Liver (tissue), 9 donors: Measurements from ENCODE around the gene RAF1. TPM values are rescaled to one million over a fixed set of nuclear protein-coding genes. Genes with fewer than 3 reads are reported as not detected.

Experiments
- DNase-seq: peaks from one replicate; pipeline ENCODE4 v3.0.0-alpha.2; 2017; ENCODE audit warnings: low spot score
- H3K27ac ChIP-seq, 2 donors: one replicate each; pipeline ENCODE4 v1.7.0; 2013; ENCODE audit warnings: inconsistent platforms in 2 of 2, low read length in 2 of 2, control low read depth in 1 of 2, low read depth in 1 of 2, mild to moderate bottlenecking in 1 of 2
- H3K27me3 ChIP-seq, 4 donors: one replicate each; pipeline versions ENCODE4 v1.6.1 to v1.7.0; 2013; ENCODE audit warnings: low read length in 3 of 4, inconsistent platforms in 1 of 4, mild to moderate bottlenecking in 1 of 4, moderate library complexity in 1 of 4; ENCODE audit not compliant: control insufficient read depth in 4 of 4, insufficient read depth in 4 of 4
- H3K36me3 ChIP-seq, 4 donors: one replicate each; pipeline versions ENCODE4 v1.6.1 to v1.7.0; 2013; ENCODE audit warnings: low read length in 3 of 4, mild to moderate bottlenecking in 3 of 4, low read depth in 1 of 4, moderate library complexity in 1 of 4; ENCODE audit not compliant: control insufficient read depth in 4 of 4, insufficient read depth in 3 of 4
- H3K4me1 ChIP-seq, 4 donors: one replicate each; pipeline versions ENCODE4 v1.6.1 to v1.7.0; 2013; ENCODE audit warnings: low read length in 3 of 4, mild to moderate bottlenecking in 3 of 4, moderate library complexity in 1 of 4; ENCODE audit not compliant: control insufficient read depth in 4 of 4, insufficient read depth in 4 of 4
- H3K4me3 ChIP-seq, 3 donors: one replicate each; pipeline versions ENCODE4 v1.6.1 to v1.7.0; 2013; ENCODE audit warnings: low read length in 3 of 3, control low read depth in 1 of 3, low read depth in 1 of 3, mild to moderate bottlenecking in 1 of 3
- H3K9ac ChIP-seq, 2 donors: one replicate each; pipeline ENCODE4 v1.7.0; 2013; ENCODE audit warnings: low read length in 2 of 2, mild to moderate bottlenecking in 2 of 2, moderate library complexity in 2 of 2, control low read depth in 1 of 2, low read depth in 1 of 2
- H3K9me3 ChIP-seq, 4 donors: one replicate each; pipeline versions ENCODE4 v1.6.1 to v1.7.0; 2013; ENCODE audit warnings: low read length in 3 of 4; ENCODE audit not compliant: control insufficient read depth in 4 of 4
- CTCF ChIP-seq: fragments of 150-350 bp; IDR thresholded peaks from 2 replicates; pipeline ENCODE4 v1.5.1; 2017; ENCODE audit warnings: improper control_type of control experiment, low read depth, low read length; ENCODE audit not compliant: missing input control
- EGR1 ChIP-seq, 2 donors: IDR thresholded peaks; 2 replicates each; pipeline ENCODE4 v1.6.1; 2016 to 2018; ENCODE audit warnings: antibody characterized with exemption in 2 of 2, low read depth in 2 of 2
- FOXA1 ChIP-seq: IDR thresholded peaks from 2 replicates; pipeline ENCODE4 v1.6.1; 2016; ENCODE audit warnings: antibody characterized with exemption
- FOXA2 ChIP-seq: IDR thresholded peaks from 2 replicates; pipeline ENCODE4 v1.6.1; 2016; ENCODE audit warnings: antibody characterized with exemption
- GABPA ChIP-seq, 2 donors: IDR thresholded peaks in 1 of 2; conservative IDR thresholded peaks in 1 of 2; 2 replicates each; pipeline ENCODE4 v1.6.1; 2016; ENCODE audit warnings: antibody characterized with exemption in 2 of 2, mild to moderate bottlenecking in 1 of 2, moderate library complexity in 1 of 2
- HNF4A ChIP-seq, 2 donors: conservative IDR thresholded peaks; 2 replicates each; pipeline ENCODE4 v1.6.1; 2016; ENCODE audit warnings: antibody characterized with exemption in 2 of 2, mild to moderate bottlenecking in 2 of 2
- HNF4G ChIP-seq: IDR thresholded peaks from 2 replicates; pipeline ENCODE4 v1.6.1; 2016; ENCODE audit warnings: antibody characterized with exemption
- JUND ChIP-seq, 2 donors: IDR thresholded peaks; 2 replicates each; pipeline ENCODE4 v1.6.1; 2016; ENCODE audit warnings: antibody characterized with exemption in 2 of 2
- MAX ChIP-seq: IDR thresholded peaks from 2 replicates; pipeline ENCODE4 v1.6.1; 2016; ENCODE audit warnings: antibody characterized with exemption
- NR2F2 ChIP-seq: IDR thresholded peaks from 2 replicates; pipeline ENCODE4 v1.6.1; 2016; ENCODE audit warnings: antibody characterized with exemption
- RAD21 ChIP-seq, 2 donors: IDR thresholded peaks; 2 replicates each; pipeline ENCODE4 v1.6.1; 2016; ENCODE audit warnings: antibody characterized with exemption in 2 of 2, mild to moderate bottlenecking in 2 of 2
- RXRA ChIP-seq, 2 donors: IDR thresholded peaks; 2 replicates each; pipeline ENCODE4 v1.6.1; 2017 to 2018; ENCODE audit warnings: antibody characterized with exemption in 2 of 2, mild to moderate bottlenecking in 1 of 2
- SP1 ChIP-seq: IDR thresholded peaks from 2 replicates; pipeline ENCODE4 v1.6.1; 2018; ENCODE audit warnings: antibody characterized with exemption, mild to moderate bottlenecking
- TAF1 ChIP-seq: conservative IDR thresholded peaks from 2 replicates; pipeline ENCODE4 v1.6.1; 2016; ENCODE audit warnings: antibody characterized with exemption, mild to moderate bottlenecking
- YY1 ChIP-seq: IDR thresholded peaks from 2 replicates; pipeline ENCODE4 v1.6.1; 2016; ENCODE audit warnings: antibody characterized with exemption, mild to moderate bottlenecking
- ZBTB33 ChIP-seq: IDR thresholded peaks from 2 replicates; pipeline ENCODE4 v1.6.1; 2016; ENCODE audit warnings: antibody characterized with exemption
- WGBS: extraction: QIAGEN DNeasy Blood & Tissue Kit; methylation state at CpG from one replicate; pipeline ENCODE4 v1.1.7; 2013; 5-methylcytosine and 5-hydroxymethylcytosine counted together
- polyA plus RNA-seq, 2 donors: library from polyadenylated mRNA; stranded (reverse) in 1 of 2; unstranded in 1 of 2; fragments of 200-250 nt in 1 of 2; fragments of >200 nt in 1 of 2; fragmentation: Nextera tagmentation in 1 of 2; extraction: Ambion mirVana in 1 of 2; gene quantifications; one replicate each; pipeline versions ENCODE4 v1.2.1 to v1.2.3, GENCODE V29; 2013 to 2015
- total RNA-seq, 2 donors: library from RNA; depleted of rRNA; stranded (reverse); fragments of >200 nt; gene quantifications; one replicate each; pipeline ENCODE4 v1.2.3, GENCODE V29; 2014
- TF ChIP-seq, protein P1 (sequence below): IDR thresholded peaks from 2 replicates; pipeline ENCODE4 v1.6.1; 2016; ENCODE audit warnings: antibody characterized with exemption
- TF ChIP-seq, protein P2 (sequence below): IDR thresholded peaks from 2 replicates; pipeline ENCODE4 v1.6.1; 2016; ENCODE audit warnings: antibody characterized with exemption, mild to moderate bottlenecking
- donor health status: healthy.
- donor health status: healthy.
- donor health status: healthy.
- donor health status: healthy.
- donor health status: healthy.

Gene RAF1
- total and polyA plus RNA-seq, 4 donors, result 44.3 to 92.3 (median 63.2) TPM

GRCh38 chr3:12578742-12579141, 85.2 kb downstream of the RAF1 start:
- peaks cover 0 to 8% (median 4%) of the 10 kb centered on the region in 4 donors for H3K4me1 ChIP-seq
- DNase-seq, result no peak
- H3K36me3 ChIP-seq, result peaks cover 16 to 67% (median 50%) of the 10 kb centered on the region in 4 donors
- H3K9ac ChIP-seq, result no peak overlapping the region
- H3K27ac ChIP-seq, result no peak overlapping the region
- no peaks in the 10 kb centered on the region for H3K27me3 ChIP-seq
- no peak overlapping the region for H3K4me3 ChIP-seq
- WGBS, result 92% methylated on average over 2 of the region's 2 CpGs
- H3K9me3 ChIP-seq, result no peaks in the 10 kb centered on the region
- peak in 1 of 2 donors; percentile 19 for TF ChIP-seq RAD21 (IDR thresholded peaks at IDR 0.05)
- TF ChIP-seq HNF4G, result no peak

- DNase-seq, result no peak
- no peak for TF ChIP-seq GABPA (IDR thresholded peaks at IDR 0.05 in 1 of 2, conservative IDR thresholded peaks at IDR 0.05 in 1 of 2)
- TF ChIP-seq RAD21 (IDR thresholded peaks at IDR 0.05), result no peak
- no peak for TF ChIP-seq NR2F2
- TF ChIP-seq, protein P1, sequence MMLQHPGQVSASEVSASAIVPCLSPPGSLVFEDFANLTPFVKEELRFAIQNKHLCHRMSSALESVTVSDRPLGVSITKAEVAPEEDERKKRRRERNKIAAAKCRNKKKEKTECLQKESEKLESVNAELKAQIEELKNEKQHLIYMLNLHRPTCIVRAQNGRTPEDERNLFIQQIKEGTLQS, result no peak
- no peak for TF ChIP-seq JUND (IDR thresholded peaks at IDR 0.05)
- Histone ChIP-seq H3K36me3 (peaks cover 14 to 64% (median 49%) of the 10 kb centered on the region in 4 donors), H3K9ac (no peak overlapping the region), H3K9me3 (no peaks in the 10 kb centered on the region), H3K4me3 (no peak overlapping the region), H3K4me1 (no peaks in the 10 kb centered on the region), H3K27me3 (no peaks in the 10 kb centered on the region), H3K27ac (no peak overlapping the region)
- WGBS, result 94% methylated on average over 5 of the region's 5 CpGs
Measured at GRCh38 chr3:12577379-12577778, 86.5 kb downstream of the RAF1 start.

DNA sequence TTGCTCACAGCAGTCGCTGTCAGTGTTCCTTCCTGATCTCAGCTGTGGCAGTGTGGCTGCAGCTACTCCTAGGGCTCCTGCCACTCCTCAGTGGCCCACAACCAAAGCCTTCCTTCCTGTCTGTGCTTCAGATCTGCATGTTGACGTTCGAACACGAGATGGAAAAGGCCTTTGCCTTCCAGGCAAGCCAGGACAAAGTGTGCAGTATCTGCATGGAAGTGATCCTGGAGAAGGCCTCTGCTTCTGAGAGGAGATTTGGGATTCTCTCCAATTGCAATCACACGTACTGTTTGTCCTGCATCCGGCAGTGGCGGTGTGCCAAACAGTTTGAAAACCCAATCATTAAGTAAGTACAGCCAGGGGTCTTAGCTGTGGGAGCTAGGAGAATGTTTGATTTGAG, 89.3 kb downstream of the RAF1 start:
- Histone ChIP-seq H3K27me3 (no peaks in the 10 kb centered on the region), H3K27ac (no peak overlapping the region), H3K4me1 (no peaks in the 10 kb centered on the region), H3K4me3 (no peak overlapping the region), H3K36me3 (peaks cover 16 to 71% (median 58%) of the 10 kb centered on the region in 4 donors), H3K9ac (no peak overlapping the region), H3K9me3 (no peaks in the 10 kb centered on the region)
- 42% methylated on average over 7 of the region's 7 CpGs for WGBS
- no peak for TF ChIP-seq NR2F2
- TF ChIP-seq HNF4G, result no peak
- no peak for TF ChIP-seq ZBTB33
- TF ChIP-seq FOXA2, result no peak
- TF ChIP-seq FOXA1, result no peak
- TF ChIP-seq EGR1 (IDR thresholded peaks at IDR 0.05; ENCODE audit: low read depth in 2 of 2), result no peak
- TF ChIP-seq TAF1, result no peak
- TF ChIP-seq, protein P1, result no peak
- TF ChIP-seq RXRA (IDR thresholded peaks at IDR 0.05), result no peak
- TF ChIP-seq SP1, result no peak
- no peak for TF ChIP-seq MAX
- no peak for TF ChIP-seq HNF4A (conservative IDR thresholded peaks at IDR 0.05)
- TF ChIP-seq JUND (IDR thresholded peaks at IDR 0.05), result no peak
- TF ChIP-seq, protein P2, sequence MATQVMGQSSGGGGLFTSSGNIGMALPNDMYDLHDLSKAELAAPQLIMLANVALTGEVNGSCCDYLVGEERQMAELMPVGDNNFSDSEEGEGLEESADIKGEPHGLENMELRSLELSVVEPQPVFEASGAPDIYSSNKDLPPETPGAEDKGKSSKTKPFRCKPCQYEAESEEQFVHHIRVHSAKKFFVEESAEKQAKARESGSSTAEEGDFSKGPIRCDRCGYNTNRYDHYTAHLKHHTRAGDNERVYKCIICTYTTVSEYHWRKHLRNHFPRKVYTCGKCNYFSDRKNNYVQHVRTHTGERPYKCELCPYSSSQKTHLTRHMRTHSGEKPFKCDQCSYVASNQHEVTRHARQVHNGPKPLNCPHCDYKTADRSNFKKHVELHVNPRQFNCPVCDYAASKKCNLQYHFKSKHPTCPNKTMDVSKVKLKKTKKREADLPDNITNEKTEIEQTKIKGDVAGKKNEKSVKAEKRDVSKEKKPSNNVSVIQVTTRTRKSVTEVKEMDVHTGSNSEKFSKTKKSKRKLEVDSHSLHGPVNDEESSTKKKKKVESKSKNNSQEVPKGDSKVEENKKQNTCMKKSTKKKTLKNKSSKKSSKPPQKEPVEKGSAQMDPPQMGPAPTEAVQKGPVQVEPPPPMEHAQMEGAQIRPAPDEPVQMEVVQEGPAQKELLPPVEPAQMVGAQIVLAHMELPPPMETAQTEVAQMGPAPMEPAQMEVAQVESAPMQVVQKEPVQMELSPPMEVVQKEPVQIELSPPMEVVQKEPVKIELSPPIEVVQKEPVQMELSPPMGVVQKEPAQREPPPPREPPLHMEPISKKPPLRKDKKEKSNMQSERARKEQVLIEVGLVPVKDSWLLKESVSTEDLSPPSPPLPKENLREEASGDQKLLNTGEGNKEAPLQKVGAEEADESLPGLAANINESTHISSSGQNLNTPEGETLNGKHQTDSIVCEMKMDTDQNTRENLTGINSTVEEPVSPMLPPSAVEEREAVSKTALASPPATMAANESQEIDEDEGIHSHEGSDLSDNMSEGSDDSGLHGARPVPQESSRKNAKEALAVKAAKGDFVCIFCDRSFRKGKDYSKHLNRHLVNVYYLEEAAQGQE, result no peak
- no peak for TF ChIP-seq YY1
- no peak for TF ChIP-seq GABPA (IDR thresholded peaks at IDR 0.05 in 1 of 2, conservative IDR thresholded peaks at IDR 0.05 in 1 of 2)
- no peak for TF ChIP-seq CTCF
- no peak for TF ChIP-seq RAD21 (IDR thresholded peaks at IDR 0.05)
- no peak for DNase-seq
